Calu3 (cell line): ENCODE results near the gene RTL5. TPM values are rescaled to one million over a fixed set of nuclear protein-coding genes. Genes with fewer than 3 reads are reported as not detected.

Experiments
- BruUV-seq: library from RNA; stranded (reverse); fragments of 400-500 nt; replicated peaks from 2 replicates; lab custom pipeline; 2021; lab: Mats Ljungman, UMichigan
- CTCF ChIA-PET: fragments of 300-600 bp; sonication (Branson Sonifier 250); formaldehyde crosslinking; loops from one replicate; lab custom pipeline; 2022; ENCODE audit warnings: antibody characterized with exemption; lab: Charles Lee
- DNase-seq: peaks from one replicate; pipeline ENCODE4 v3.0.0; 2022
- H3K27ac Mint-ChIP-seq: one replicate; pipeline ENCODE4 v1.8.0; 2022; ENCODE audit warnings: mixed read lengths; ENCODE audit not compliant: unreplicated experiment
- H3K27me3 Mint-ChIP-seq: one replicate; pipeline ENCODE4 v1.8.0; 2022; ENCODE audit warnings: mixed read lengths; ENCODE audit not compliant: unreplicated experiment
- H3K36me3 Mint-ChIP-seq: one replicate; pipeline ENCODE4 v1.8.0; 2022; ENCODE audit warnings: mild to moderate bottlenecking, moderate library complexity, mixed read lengths; ENCODE audit not compliant: insufficient read depth, unreplicated experiment
- H3K4me1 Mint-ChIP-seq: one replicate; pipeline ENCODE4 v1.8.0; 2022; ENCODE audit warnings: mild to moderate bottlenecking, low read depth, mixed read lengths; ENCODE audit not compliant: unreplicated experiment
- H3K4me3 Mint-ChIP-seq: one replicate; pipeline ENCODE4 v1.8.0; 2022; ENCODE audit warnings: mild to moderate bottlenecking, low read depth, moderate library complexity, mixed read lengths; ENCODE audit not compliant: unreplicated experiment
- H3K9me3 Mint-ChIP-seq: one replicate; pipeline ENCODE4 v1.8.0; 2022; ENCODE audit warnings: low read depth, mixed read lengths; ENCODE audit not compliant: unreplicated experiment
- intact Hi-C: fragments of 100-400 bp; cut with micrococcal nuclease; formaldehyde crosslinking; loops from one replicate; pipeline ENCODE4 v1.10.0; 2022; ENCODE audit not compliant: unreplicated experiment
- total RNA-seq: library from RNA; stranded (reverse); gene quantifications from 2 replicates; pipeline ENCODE4 v1.2.3, GENCODE V29; 2022
- TF ChIP-seq, protein P1 (sequence below): fragments of 200-600 bp; IDR thresholded peaks from one replicate; pipeline ENCODE4 v1.8.0; 2022; ENCODE audit warnings: antibody characterized with exemption; ENCODE audit not compliant: unreplicated experiment

The RTL5 gene
- total RNA-seq, 1 experiment from 2014 or later = 0.07 TPM

- no peaks in the 10 kb centered on the region for H3K4me1 Mint-ChIP-seq
- peaks cover 78% of the 10 kb centered on the region for H3K27me3 Mint-ChIP-seq
- H3K9me3 Mint-ChIP-seq = no peaks in the 10 kb centered on the region
- intact Hi-C loops = no loop called here
- TF ChIP-seq, protein P1, sequence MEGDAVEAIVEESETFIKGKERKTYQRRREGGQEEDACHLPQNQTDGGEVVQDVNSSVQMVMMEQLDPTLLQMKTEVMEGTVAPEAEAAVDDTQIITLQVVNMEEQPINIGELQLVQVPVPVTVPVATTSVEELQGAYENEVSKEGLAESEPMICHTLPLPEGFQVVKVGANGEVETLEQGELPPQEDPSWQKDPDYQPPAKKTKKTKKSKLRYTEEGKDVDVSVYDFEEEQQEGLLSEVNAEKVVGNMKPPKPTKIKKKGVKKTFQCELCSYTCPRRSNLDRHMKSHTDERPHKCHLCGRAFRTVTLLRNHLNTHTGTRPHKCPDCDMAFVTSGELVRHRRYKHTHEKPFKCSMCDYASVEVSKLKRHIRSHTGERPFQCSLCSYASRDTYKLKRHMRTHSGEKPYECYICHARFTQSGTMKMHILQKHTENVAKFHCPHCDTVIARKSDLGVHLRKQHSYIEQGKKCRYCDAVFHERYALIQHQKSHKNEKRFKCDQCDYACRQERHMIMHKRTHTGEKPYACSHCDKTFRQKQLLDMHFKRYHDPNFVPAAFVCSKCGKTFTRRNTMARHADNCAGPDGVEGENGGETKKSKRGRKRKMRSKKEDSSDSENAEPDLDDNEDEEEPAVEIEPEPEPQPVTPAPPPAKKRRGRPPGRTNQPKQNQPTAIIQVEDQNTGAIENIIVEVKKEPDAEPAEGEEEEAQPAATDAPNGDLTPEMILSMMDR = no peak
- no peaks in the 10 kb centered on the region for H3K36me3 Mint-ChIP-seq
- BruUV-seq = no TSS peak
- DNase-seq = no peak
- CTCF ChIA-PET = no interaction called here
- H3K27ac Mint-ChIP-seq = no peak overlapping the region
- H3K4me3 Mint-ChIP-seq = no peak overlapping the region
Observed at GRCh38 chrX:72078411-72078810, 53.3 kb downstream of the RTL5 start.

Other genes starting within 250 kb of the RTL5 start
- 0.09 and 0.27 TPM in 2 replicates for gene NHSL2, start 221.1 kb downstream of the RTL5 start, total RNA-seq
- 17.2 and 19.4 TPM in 2 replicates for gene PIN4, start 49.8 kb upstream of the RTL5 start, total RNA-seq
- gene ERCC6L, start 107.1 kb upstream of the RTL5 start, total RNA-seq = 11.0 and 11.3 TPM in 2 replicates
- 621 and 665 TPM in 2 replicates for gene RPS4X, start 145.3 kb upstream of the RTL5 start, total RNA-seq
- 0.78 TPM in 1 of 2 replicates, not detected in the other for gene CITED1, start 174.0 kb upstream of the RTL5 start, total RNA-seq